ENCODE results near the gene WNT9B. TPM values are rescaled to one million over a fixed set of nuclear protein-coding genes. Genes with fewer than 3 reads are reported as not detected.
A peak's percentile ranks its signal among the peaks of the same experiment; 100 is the strongest.

Gene WNT9B
- total and polyA plus RNA-seq, 11 donors = 0.19 to 1.4 (median 0.53) TPM

GRCh38 chr17:46817151-46817900 is 34.1 kb upstream of the WNT9B start:
- no peaks in the 10 kb centered on the region for H3K9me3 ChIP-seq
- no peak for ATAC-seq
- intact Hi-C loops (cut with DNase I) = loop anchor here in 2 of 10 donors (10.0 kb wide), 2 partner anchors 53 to 57 kb away; no protein-coding TSS in a partner anchor
- H3K4me1 ChIP-seq = peaks cover 0 to 35% (median 19%) of the 10 kb centered on the region in 12 donors
- no peak for DNase-seq
- WGBS, 4 donors = 11 to 15% (median 13%) methylated on average over 21 to 22 of the region's 22 CpGs
- TF ChIP-seq CTCF (IDR thresholded peaks at IDR 0.05) (no peak), POLR2A (IDR thresholded peaks at IDR 0.05) (no peak)
- peaks cover 44 to 99% (median 66%) of the 10 kb centered on the region in 9 donors for H3K27me3 ChIP-seq
- H3K36me3 ChIP-seq = no peaks in the 10 kb centered on the region
- H3K4me3 ChIP-seq = no peak overlapping the region
- no peak overlapping the region for H3K27ac ChIP-seq

- Histone ChIP-seq H3K36me3 (no peaks in the 10 kb centered on the region), H3K4me3 (no peak overlapping the region), H3K27me3 (peaks cover 48 to 98% (median 70%) of the 10 kb centered on the region in 9 donors), H3K9me3 (no peaks in the 10 kb centered on the region), H3K4me1 (peaks cover 0 to 35% (median 19%) of the 10 kb centered on the region in 12 donors), H3K27ac (no peak overlapping the region)
- no peak for TF ChIP-seq POLR2A (IDR thresholded peaks at IDR 0.05)
- no peak for TF ChIP-seq CTCF (IDR thresholded peaks at IDR 0.05)
- no peak for DNase-seq
- 8 to 14% (median 11%) methylated on average over 5 of the region's 5 CpGs for WGBS, 4 donors
- ATAC-seq = no peak
- intact Hi-C loops (cut with DNase I) = loop anchor here in 2 of 10 donors (10.0 kb wide), 2 partner anchors 53 to 57 kb away; no protein-coding TSS in a partner anchor
Observed at GRCh38 chr17:46817901-46818209, 33.5 kb upstream of the WNT9B start.

GRCh38 chr17:46818316-46818928 is 33.0 kb upstream of the WNT9B start, which contains the start of gene WNT3:
Gene WNT3 (minus strand): TSS chr17:46818692. CDS start chr17:46818597, 95 bp downstream.
- H3K4me1 ChIP-seq = peaks cover 0 to 35% (median 19%) of the 10 kb centered on the region in 12 donors
- no peaks in the 10 kb centered on the region for H3K36me3 ChIP-seq
- ATAC-seq (no peak), DNase-seq (peak in 1 of 5 donors; percentile 72)
- WGBS, 4 donors = 2% methylated on average over 30 to 47 of the region's 47 CpGs
- H3K27ac ChIP-seq = no peak within 1 kb of the TSS
- H3K4me3 ChIP-seq = peak within 1 kb of the TSS; percentile 8 to 53 (median 38)
- no peaks in the 10 kb centered on the region for H3K9me3 ChIP-seq
- peaks cover 48 to 96% (median 70%) of the 10 kb centered on the region in 9 donors for H3K27me3 ChIP-seq
- intact Hi-C loops (cut with DNase I) = loop anchor here in 2 of 10 donors (10.0 kb wide), 2 partner anchors 54 to 56 kb away; no protein-coding TSS in a partner anchor
- TF ChIP-seq CTCF (IDR thresholded peaks at IDR 0.05) (no peak), POLR2A (IDR thresholded peaks at IDR 0.05) (no peak)
